ENCODE results near the gene RBM25. TPM values are rescaled to one million over a fixed set of nuclear protein-coding genes. Genes with fewer than 3 reads are reported as not detected.
"Not testable (repeated sequence)": the region's sequence is repeated elsewhere in the genome, so short reads cannot be mapped to it uniquely, and the experiment has no call there.

RBM25 gene
- total RNA-seq, result 10 to 100 TPM; 50.6 to 65.8 TPM
- long read RNA-seq, full-length matches to known transcripts, result 1 of 57 reads
- long read RNA-seq, partial matches to known transcripts, result 52 of 57 reads
- long read RNA-seq, other reads (novel, unspliced or antisense), result 4 of 57 reads

DNA sequence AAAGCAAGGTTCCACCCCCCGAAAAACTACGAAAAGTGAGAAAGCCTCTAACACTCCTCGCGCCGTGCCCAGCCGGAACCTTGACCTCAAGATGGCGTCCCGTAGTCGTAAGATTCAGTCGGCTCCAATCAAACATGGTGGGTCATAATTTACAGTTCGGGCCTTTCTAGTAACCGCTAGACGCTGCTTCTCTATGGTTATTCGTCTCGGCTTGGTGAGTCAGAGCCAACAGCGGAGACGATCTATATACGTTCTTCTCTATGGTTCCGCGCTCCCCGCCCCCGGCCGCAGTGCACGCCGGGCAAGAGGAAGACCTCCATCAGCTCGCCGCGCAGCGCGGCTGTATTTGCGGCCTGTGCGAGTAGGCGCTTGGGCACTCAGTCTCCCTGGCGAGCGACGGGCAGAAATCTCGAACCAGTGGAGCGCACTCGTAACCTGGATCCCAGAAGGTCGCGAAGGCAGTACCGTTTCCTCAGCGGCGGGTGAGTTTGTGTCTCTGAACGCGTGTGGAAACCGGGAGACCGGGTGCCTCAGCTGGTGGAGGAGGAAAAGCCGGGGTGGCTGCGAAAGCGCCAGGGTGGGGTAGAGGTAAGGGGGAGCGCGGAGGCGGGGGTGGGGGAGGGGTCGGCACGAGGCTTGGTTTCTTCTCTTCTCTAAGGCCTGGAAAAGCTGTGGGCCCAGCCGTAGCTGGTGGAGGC lies at the start of gene RBM25:
RBM25 (plus strand) TSS at position 311 of the 698 bp plus-strand sequence. CDS start 13,108 bp downstream, outside the sequence.
- ATAC-seq, result peak; percentile 96
- intact Hi-C loops (cut with DNase I, micrococcal nuclease), result no loop called here
- peak; percentile 96 to 97 for DNase-seq

DNA sequence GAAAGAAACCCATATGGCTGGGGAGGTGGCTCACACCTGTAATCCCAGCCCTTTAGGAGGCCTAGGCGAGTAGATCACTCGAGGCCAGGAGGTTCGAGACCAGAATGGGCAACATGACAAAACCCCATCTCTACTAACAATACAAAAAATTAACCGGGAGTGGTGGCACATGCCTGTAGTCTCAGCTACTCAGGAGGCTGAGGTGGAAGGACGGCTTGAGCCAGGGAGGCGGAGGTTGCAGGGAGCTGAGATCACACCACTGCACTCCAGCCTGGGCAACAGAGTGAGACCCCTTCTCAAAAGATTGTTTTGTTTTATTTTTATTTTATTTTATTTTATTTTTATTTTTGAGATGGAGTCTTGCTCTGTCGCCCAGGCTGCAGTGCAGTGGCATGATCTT lies 47.1 kb upstream of the RBM25 start:
- ATAC-seq; intact Hi-C loops (cut with DNase I, micrococcal nuclease): not testable (repeated sequence)

DNA sequence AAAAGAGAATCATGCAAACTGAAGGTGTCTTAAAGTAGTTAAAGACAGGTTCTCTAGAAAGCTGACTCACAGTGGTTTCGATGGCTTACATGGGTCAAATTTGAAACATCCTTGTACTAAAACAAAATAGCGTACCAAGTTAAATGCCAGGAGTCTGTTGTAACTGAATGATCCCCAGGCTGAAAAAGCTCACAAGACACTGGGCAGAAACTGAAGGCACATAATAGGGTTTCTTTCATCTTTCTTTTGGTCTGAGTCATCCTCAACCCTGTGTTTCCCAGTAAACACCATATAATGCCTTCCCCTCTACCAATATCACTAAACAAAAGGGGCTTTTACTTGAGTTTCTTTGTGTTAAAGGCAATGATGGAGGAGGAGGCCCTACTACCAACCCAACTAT lies 44.2 kb upstream of the RBM25 start:
- DNase-seq, result no peak
- intact Hi-C loops (cut with DNase I, micrococcal nuclease), result no loop called here
- ATAC-seq, result no peak

More for the DNA sequence above, 47.1 kb upstream of the RBM25 start:
- not testable (repeated sequence) for DNase-seq

DNA sequence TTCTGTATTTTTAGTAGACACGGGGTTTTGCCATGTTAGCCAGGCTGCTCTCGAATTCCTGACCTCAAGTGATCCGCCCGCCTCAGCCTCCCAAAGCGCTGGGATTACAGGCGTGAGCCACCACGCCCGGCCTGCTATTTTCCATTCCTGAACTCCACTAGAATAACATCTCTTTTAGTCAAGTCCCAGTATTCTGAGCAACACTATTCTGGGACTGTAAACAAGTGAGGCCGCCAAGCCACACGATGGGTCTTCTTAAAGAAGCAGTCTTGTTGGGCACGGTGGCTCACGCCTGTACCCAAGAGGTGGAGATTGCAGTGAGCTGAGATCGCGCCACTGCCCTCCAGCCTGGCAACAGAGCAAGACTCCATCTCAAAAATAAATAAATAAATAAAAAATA lies 42.8 kb upstream of the RBM25 start:
- ATAC-seq, result not testable (repeated sequence)

DNA sequence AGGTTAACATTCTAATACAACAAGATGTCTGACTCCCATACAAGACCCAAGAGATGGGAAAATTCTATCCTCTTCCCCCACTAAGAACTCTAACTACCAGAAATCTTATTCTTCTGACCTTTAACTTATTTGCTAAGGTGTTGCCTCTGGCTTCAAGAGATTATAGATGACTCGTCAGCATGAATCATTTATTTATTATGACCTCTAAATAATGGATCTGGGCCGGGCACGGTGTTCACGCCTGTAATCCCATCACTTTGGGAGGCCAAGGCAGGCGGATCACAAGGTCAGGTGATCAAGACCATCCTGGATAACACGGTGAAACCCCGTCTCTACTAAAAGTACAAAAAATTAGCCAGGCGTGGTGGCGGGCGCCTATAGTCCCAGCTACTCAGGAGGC lies 42.3 kb upstream of the RBM25 start:
- peak; percentile 31 for ATAC-seq
- intact Hi-C loops (cut with DNase I, micrococcal nuclease); DNase-seq: not testable (repeated sequence)

More for the DNA sequence above, 42.8 kb upstream of the RBM25 start:
- DNase-seq; intact Hi-C loops (cut with DNase I, micrococcal nuclease): not testable (repeated sequence)

DNA sequence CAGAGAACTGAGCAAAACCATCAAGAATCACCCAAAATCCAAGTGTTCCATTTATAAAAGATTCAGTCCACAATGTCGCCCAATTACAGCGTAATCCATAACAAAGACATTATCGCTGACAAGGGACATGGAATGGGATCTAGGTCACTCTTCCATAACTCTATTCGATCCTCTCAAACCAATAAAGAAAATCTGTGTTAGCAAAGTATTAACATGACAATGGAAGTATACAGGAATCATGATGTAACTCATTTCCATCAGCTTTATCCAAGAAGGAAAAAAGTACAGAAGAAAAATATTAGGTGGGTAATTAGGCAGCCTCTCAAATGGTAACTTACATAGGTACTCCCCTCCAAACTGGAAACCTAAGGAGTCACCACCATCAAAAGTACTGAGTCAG lies 36.3 kb upstream of the RBM25 start:
- DNase-seq (no peak), ATAC-seq (no peak)
- intact Hi-C loops (cut with DNase I, micrococcal nuclease), result no loop called here

DNA sequence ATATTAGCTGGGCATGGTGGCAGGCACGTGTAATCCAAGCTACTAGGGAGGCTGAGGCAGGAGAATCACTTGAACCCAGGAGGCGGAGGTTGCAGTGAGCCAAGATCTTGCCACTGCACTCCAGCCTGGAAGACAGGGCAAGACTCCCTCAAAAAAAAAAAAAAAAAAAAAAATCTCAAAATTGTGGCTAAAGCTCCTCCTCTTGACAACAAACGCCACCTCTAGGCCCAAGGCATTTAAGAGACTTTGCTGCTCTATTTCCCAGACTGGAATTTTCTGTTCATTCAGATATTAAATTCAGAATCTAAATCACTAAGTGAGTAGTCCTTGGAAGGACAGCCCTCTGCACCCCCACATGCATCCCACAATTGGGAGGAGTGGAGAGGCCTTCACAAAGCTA lies 32.8 kb upstream of the RBM25 start:
- intact Hi-C loops (cut with DNase I, micrococcal nuclease), result no loop called here
- DNase-seq, result no peak

DNA sequence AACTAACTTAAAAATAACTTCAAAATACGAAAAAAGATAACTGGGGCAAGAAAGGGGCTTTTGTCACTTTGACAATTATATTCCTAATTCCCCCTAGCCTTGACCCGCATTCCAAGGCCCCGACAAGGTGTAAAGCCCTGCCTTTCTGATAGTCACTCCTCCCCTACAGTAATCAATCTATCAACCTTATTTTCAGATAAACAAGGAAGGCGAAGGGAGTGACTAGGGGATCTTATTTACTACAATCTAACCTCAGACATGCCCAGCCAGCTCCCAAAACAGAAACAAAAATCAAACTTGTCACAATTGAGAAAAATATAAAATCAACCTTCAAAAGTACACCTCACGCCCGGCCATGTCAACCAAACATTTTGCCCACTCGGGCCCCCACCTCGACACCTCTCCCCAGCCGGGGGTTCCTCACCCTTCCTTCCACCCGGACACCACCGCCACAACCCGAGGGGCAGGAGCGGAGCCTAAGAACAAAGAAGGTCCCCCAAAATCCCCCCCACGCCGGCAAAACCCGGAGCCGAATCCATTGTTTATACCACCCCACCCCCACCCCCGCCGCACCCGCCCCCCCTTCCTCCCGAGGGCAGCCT lies 32.0 kb upstream of the RBM25 start:
- DNase-seq, result no peak
- intact Hi-C loops (cut with DNase I, micrococcal nuclease), result no loop called here
- no peak for ATAC-seq

More for the DNA sequence above, 32.8 kb upstream of the RBM25 start:
- no peak for ATAC-seq

DNA sequence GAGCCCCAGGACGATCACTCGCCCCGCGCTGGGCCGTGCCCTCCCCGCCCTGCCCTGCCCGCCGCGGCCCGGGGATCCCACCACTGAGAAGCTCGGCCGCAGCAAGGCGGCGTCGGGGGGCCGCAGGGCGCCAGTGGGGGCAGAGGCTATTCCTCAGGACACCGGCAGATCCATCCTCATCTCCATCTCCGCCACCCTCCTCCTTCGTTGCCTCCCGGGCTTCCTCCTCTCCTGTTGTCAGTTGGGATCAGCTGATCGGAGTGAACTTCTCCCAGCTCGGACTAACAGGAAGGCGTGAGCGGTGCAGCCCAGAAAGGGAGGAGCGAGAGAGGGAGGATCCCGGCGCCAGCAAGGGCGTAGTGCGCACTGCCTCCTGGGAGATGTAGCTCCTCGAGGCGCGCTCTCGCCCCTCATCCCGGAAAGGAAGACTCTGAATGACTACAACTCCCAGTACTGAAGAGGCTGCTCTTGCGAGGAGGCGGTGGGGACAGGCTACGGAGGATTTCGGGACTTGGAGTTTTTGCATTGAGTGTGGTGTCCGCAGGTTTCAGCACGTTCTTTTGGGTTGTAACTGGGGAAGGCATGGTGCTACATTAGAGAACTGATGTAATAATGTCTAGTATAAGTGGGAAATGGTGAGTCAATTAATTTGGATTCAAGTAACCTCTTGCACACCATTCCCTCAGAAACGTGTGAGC lies 31.3 kb upstream of the RBM25 start, which contains the start of gene ZFYVE1:
ZFYVE1 (minus strand) TSS at position 262 of the 698 bp plus-strand sequence. CDS start 2,598 bp downstream, outside the sequence.
- intact Hi-C loops (cut with DNase I, micrococcal nuclease), result no loop called here
- ATAC-seq, result peak; percentile 97
- peak; percentile 95 to 99 for DNase-seq

DNA sequence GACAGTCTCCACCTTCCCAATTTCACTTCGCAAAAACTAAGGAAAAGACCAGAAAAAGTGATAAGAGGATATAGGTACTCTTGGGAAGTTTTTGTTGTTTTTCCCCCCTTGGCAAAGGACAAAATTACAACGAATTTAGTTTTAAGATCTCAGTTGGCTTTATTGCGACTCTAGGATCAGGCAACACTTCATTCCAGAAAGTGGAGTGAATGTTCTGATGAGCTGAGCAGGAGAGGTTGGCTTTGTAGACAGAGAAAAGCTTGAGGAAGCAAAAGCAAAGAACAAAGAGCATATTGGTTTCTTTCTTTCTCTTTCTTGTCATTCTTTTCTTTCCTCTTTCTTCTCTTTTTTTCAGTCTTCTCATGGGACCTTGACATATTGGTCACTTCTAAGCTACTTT lies 30.8 kb upstream of the RBM25 start:
- intact Hi-C loops (cut with DNase I, micrococcal nuclease), result no loop called here
- ATAC-seq, result no peak
- no peak for DNase-seq

DNA sequence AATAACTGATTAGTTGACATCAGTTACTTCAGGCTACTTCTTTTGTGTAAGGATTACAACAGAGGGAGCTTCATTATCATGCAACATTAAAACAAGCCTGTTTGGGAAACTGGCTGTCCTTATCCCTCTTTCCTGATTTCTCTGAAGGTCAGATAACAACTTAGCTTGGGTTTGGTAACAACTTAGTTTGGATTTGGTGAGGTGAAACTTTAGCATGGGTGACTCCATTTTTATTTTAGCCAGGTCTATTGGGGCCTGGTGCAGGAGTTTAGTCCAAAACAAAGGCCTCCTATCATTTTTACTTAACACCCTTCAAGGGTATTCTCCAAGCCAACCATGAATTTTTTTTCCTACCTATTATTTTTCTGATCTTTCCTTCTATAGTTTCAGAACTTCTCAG lies 30.4 kb upstream of the RBM25 start:
- intact Hi-C loops (cut with DNase I, micrococcal nuclease), result no loop called here
- no peak for ATAC-seq
- DNase-seq, result no peak

DNA sequence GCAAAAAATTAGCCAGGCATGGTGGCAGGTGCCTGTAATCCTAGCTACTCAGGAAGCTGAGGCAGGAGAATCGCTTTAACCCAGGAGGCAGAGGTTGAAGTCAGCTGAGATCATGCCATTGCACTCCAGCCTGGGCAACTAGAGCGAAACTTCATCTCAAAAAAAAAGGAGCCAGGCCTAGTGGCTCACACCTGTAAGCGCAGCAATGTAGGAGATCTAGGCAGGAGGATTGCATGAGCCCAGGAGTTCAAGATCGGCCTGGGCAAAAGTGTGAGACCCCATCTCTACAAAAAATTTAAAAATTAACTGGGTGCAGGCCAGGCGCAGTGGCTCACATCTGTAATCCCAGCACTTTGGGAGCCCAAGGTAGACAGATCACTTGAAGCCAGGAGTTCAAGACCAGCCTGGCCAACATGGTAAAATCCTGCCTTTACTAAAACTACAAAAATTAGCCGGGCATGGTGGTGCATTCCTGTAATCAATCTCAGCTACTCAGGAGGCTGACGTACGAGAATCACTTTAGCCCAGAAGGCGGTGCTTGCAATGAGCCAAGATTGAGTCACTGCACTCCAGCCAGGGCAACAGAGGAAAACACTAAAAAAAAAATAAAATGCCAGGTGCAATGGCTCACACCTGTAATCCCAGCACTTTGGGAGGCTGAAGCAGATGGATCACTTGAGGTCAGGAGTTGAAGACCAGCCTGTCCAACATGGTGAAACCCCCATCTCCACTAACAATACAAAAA lies 21.5 kb upstream of the RBM25 start:
- DNase-seq; ATAC-seq; intact Hi-C loops (cut with DNase I, micrococcal nuclease): not testable (repeated sequence)

DNA sequence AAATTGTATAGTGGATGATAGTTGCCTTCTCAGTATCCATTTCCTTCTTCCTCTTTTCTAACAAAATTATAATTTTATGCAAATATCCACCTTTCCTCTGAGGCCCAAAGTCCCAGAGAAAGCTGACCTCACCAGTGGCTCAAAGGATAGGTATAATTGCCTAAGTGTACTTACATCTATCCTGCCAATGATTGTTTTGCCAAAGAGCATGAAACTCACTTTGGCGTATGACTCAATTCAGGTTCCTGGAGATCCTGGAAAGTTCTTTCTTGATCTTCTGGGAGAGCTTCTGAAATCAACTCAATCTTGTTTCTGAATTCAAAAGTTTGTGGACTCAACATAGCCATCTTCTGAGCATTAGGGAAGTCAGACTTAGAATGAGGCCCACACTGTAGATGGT lies 10.5 kb upstream of the RBM25 start:
- intact Hi-C loops (cut with DNase I, micrococcal nuclease), result no loop called here
- ATAC-seq (no peak), DNase-seq (no peak)

DNA sequence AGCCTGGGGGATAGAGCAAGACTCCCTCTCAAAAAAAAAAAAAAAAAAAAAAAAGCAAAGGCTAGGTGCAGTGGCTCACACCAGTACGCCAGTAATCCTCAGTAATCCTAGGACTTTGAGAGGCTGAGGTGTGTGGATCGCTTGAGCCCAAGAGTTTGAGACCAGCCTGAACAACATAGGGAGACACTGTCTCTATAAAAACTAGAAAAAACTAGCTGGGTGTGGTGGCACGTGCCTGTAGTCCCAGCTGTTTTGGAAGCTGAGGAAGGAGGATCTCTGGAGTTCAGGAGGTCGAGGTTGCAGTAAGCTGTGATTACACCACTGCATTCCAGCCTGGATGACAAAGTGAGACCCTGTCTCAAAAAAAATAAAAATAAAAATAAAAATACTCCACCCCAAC lies 8.9 kb upstream of the RBM25 start:
- ATAC-seq (no peak), DNase-seq (no peak)
- intact Hi-C loops (cut with DNase I, micrococcal nuclease), result no loop called here

DNA sequence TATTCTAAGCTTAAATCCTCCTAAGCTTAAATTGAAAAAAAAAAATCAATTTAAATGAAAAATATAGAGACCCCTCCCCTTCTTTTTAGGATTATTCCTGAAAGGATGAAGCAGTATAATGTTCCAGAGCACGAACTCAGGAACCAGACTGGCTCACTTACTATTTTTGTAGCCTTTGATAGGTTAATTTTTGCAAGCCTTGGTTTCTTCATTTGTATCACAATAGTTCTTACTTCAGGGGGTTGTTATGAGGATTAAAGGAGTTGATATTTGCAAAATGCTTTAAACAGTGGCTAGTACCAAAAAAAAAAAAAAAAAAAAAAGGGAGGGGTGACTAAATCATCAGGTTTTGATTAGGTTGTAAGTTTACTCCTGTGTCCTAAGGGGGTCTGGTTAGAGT lies 3.1 kb upstream of the RBM25 start:
- DNase-seq, result no peak
- intact Hi-C loops (cut with DNase I, micrococcal nuclease), result no loop called here
- no peak for ATAC-seq

DNA sequence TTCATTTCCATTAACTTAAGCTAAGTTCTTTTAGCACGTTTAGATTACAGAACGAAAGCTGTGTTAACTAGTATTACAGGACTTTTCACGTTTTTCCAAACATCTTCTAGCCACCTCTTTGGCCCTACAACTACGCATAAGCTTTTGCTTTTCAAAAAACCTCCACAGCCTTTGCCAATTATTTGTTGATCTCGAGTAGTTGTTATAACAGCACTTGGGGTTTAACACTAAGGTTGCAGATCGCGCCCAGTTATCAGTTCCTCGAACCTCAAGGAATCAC lies 450 bp upstream of the RBM25 start:
- ATAC-seq (peak; percentile 1), DNase-seq (no peak)
- intact Hi-C loops (cut with DNase I, micrococcal nuclease), result no loop called here

DNA sequence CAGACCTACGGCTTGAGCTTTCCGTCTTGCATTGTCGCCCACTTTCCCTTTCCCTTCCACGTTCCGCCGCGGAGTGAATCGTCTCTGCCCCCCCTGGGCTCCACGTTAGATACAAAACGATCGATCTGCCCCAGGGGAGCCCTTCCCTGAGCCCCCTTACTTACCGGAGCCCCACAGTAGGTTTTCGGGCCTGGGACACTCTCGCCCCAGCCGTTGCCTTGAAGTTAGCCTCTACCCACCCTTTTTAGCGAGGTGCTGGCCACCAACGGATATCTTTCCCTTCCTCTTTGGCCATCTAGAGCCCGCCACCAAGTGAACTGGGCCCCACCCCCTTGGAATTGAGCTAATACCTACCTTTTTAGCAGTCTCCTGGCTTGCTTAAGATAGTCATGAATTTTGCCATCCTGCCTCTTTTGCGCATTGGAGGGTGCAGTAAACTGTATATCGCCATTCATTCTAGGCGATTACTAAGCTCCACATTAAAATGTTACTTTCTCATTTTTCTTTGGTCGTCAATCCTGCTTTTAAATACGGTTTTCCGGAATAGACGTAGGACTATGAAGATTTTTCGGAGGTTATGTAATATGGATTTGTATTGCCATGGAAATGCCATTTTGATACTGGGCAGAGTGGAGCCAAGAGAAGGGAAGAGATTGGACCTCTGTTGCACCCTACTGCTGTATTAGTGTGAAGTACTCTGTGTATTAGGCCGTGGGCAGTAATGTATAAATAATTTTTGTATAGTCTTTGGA lies 764 bp downstream of the RBM25 start:
- ATAC-seq (peak; percentile 28), DNase-seq (no peak)
- intact Hi-C loops (cut with DNase I, micrococcal nuclease), result no loop called here

DNA sequence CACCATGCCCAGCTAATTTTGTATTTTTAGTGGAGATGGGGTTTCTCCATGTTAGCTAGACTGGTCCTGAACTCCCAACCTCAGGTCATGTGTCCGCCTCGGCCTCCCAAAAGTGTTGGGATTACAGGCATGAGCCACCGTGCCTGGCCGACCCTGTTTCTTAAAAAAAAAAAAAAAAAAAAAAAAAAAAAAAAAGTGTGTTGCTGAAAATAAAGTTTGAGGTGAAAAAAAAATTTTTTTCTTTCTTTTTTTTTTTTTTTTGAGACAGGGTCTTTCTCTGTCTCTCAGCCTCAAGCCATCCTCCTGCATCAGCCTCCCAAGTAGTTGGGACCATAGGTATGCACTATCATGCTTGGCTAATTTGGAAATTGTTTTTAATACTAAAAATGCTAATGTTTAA lies 11.3 kb downstream of the RBM25 start:
- intact Hi-C loops (cut with DNase I, micrococcal nuclease), result no loop called here
- DNase-seq, result no peak
- no peak for ATAC-seq

DNA sequence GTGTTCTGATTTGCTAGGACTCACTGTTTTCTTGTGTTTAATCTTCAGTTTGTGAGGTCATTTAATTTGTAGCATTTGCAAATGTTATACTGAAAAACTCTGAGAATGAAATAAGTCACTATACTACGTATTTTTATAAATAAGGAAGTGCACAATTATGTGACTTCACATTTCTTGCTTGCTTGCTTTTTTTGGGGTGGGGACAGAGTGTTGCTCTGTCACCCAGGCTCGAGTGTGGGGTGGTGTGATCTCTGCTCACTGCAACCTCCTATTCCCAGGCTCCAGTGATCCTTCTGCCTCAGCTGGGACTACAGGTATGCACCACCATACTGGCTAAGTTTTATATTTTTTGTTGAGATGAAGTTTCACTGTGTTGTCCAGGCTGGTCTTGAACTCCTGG lies 32.7 kb downstream of the RBM25 start:
- DNase-seq, result no peak
- no peak for ATAC-seq
- intact Hi-C loops (cut with DNase I, micrococcal nuclease), result no loop called here

Data from left colon (tissue), 2 donors.